NCI-H2029 (cell line): ENCODE measurements around the gene THUMPD2.
A peak's percentile ranks its signal among the peaks of the same experiment; 100 is the strongest.
"Not testable (repeated sequence)": the region's sequence is repeated elsewhere in the genome, so short reads cannot be mapped to it uniquely, and the experiment has no call there.

Experiments used
- DNase-seq: peaks from one replicate; lab custom pipeline; 2025; lab: John Stamatoyannopoulos, UW

Gene THUMPD2

GRCh38 chr2:39757156-39757555 is 21.9 kb downstream of the THUMPD2 start:
- DNase-seq = no peak

- DNase-seq = no peak
Measured at GRCh38 chr2:39755466-39755865, 23.6 kb downstream of the THUMPD2 start.

- DNase-seq = no peak
Measured at GRCh38 chr2:39743269-39743776, 35.7 kb downstream of the THUMPD2 start.

- DNase-seq = no peak
Measured at GRCh38 chr2:39741871-39742270, 37.2 kb downstream of the THUMPD2 start.

GRCh38 chr2:39739386-39739785 is 39.7 kb downstream of the THUMPD2 start:
- no peak for DNase-seq

- DNase-seq = no peak
Measured at GRCh38 chr2:39738936-39739335, 40.1 kb downstream of the THUMPD2 start.

- no peak for DNase-seq
Measured at GRCh38 chr2:39737661-39738060, 41.4 kb downstream of the THUMPD2 start.

- DNase-seq = no peak
Measured at GRCh38 chr2:39736640-39737039, 42.4 kb downstream of the THUMPD2 start.

- DNase-seq = no peak
Measured at GRCh38 chr2:39735648-39736047, 43.4 kb downstream of the THUMPD2 start.

- no peak for DNase-seq
Measured at GRCh38 chr2:39734445-39734844, 44.6 kb downstream of the THUMPD2 start.

GRCh38 chr2:39733070-39733674 is 45.9 kb downstream of the THUMPD2 start:
- no peak for DNase-seq

GRCh38 chr2:39732482-39732881 is 46.6 kb downstream of the THUMPD2 start:
- no peak for DNase-seq

- DNase-seq = no peak
Measured at GRCh38 chr2:39731546-39731945, 47.5 kb downstream of the THUMPD2 start.

GRCh38 chr2:39730685-39731302 is 48.3 kb downstream of the THUMPD2 start:
- DNase-seq = peak; percentile 11

GRCh38 chr2:39730276-39730675 is 48.8 kb downstream of the THUMPD2 start:
- DNase-seq = no peak

- peak; percentile 3 for DNase-seq
Measured at GRCh38 chr2:39728941-39729351, 50.1 kb downstream of the THUMPD2 start.

- DNase-seq = not testable (repeated sequence)
Measured at GRCh38 chr2:39728085-39728484, 51.0 kb downstream of the THUMPD2 start.

GRCh38 chr2:39725401-39725800 is 53.7 kb downstream of the THUMPD2 start:
- DNase-seq = no peak

GRCh38 chr2:39724828-39725144 is 54.3 kb downstream of the THUMPD2 start:
- no peak for DNase-seq

GRCh38 chr2:39723946-39724827 is 54.9 kb downstream of the THUMPD2 start:
- no peak for DNase-seq

GRCh38 chr2:39723497-39723896 is 55.6 kb downstream of the THUMPD2 start:
- no peak for DNase-seq

GRCh38 chr2:39720970-39721369 is 58.1 kb downstream of the THUMPD2 start:
- no peak for DNase-seq

GRCh38 chr2:39719317-39719716 is 59.7 kb downstream of the THUMPD2 start:
- no peak for DNase-seq
